Measurements from ENCODE around the gene MORC4. TPM values are rescaled to one million over a fixed set of nuclear protein-coding genes. Genes with fewer than 3 reads are reported as not detected.

Gene MORC4
- total RNA-seq, 1 experiment from 2014 or later = 69.7 TPM

DNA sequence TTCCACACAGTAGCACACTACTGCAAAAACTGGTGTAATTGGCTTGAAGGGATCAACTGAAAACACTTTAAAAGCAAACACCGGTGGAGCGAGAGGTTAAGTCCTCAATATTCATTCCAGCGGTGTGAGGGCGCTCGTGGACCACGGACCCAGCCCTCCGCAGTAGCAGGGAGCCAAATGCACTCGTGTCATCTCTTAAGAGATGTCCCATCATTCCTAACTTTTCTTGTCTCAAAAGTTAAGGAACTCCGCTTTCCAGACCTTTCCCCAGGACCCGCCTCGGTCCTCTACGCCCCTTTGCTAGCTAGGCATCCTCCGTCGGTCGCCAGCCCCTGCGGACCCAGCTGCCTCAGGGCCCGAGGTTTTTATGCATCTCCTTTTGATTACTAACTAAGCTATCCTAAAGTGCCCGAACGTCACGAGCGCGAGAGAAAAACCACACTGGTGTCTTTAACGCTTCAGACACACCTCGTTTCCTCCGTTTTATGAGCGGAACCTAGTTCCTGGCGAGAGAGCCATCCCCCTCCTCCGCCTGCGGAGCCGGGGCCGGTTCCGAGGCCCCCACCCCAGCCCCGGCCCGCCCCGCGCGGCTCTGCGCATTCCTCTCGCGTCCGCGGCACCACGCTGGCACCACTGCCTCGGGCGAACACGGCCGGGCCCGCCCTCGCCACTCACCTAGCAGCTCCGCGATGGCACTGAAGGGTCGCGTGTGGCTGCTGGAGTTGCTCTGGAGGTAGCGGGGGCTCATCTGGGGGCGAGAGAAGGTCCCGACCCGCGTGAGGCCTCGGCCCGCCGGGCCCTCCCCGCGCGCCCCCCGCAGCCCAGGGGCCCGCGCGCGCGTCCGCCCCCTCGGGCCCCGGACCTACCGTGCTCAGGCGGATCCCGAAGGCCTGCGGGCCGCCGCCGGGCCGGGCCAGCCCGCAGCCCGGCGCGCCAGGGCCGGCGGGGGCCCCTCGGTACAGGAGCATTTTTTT is 723 bp downstream of the MORC4 start:
- no TSS peak for BruUV-seq (replicated peaks)
- intact Hi-C loops (cut with micrococcal nuclease; ENCODE audit: unreplicated experiment) = loop anchor here (1.0 to 10.0 kb wide), 5 partner anchors 26 to 326 kb away; partner anchors contain the start of genes DNAAF6, NUP62CL and RBM41
- POLR2A ChIA-PET = interaction anchor here (1.0 kb wide), 1 partner anchor 67 kb away, joined by 4 read pairs; no protein-coding TSS in a partner anchor
- H3K27me3 ChIP-seq (replicated peaks; ENCODE audit: control insufficient read depth, insufficient read depth, low read length) = no peaks in the 10 kb centered on the region
- no peaks in the 10 kb centered on the region for H3K27me3 Mint-ChIP-seq (ENCODE audit: insufficient read depth, unreplicated experiment)
- H3K9me3 Mint-ChIP-seq (ENCODE audit: unreplicated experiment) = no peaks in the 10 kb centered on the region
- TF ChIP-seq, protein P1, sequence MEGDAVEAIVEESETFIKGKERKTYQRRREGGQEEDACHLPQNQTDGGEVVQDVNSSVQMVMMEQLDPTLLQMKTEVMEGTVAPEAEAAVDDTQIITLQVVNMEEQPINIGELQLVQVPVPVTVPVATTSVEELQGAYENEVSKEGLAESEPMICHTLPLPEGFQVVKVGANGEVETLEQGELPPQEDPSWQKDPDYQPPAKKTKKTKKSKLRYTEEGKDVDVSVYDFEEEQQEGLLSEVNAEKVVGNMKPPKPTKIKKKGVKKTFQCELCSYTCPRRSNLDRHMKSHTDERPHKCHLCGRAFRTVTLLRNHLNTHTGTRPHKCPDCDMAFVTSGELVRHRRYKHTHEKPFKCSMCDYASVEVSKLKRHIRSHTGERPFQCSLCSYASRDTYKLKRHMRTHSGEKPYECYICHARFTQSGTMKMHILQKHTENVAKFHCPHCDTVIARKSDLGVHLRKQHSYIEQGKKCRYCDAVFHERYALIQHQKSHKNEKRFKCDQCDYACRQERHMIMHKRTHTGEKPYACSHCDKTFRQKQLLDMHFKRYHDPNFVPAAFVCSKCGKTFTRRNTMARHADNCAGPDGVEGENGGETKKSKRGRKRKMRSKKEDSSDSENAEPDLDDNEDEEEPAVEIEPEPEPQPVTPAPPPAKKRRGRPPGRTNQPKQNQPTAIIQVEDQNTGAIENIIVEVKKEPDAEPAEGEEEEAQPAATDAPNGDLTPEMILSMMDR (IDR thresholded peaks at IDR 0.05; ENCODE audit: insufficient read depth in 1 of 2, low read depth in 1 of 2, low read length in 1 of 2, severe bottlenecking in 1 of 2, unreplicated experiment in 1 of 2) = peak in 1 of 2 experiments; percentile 58
- H3K4me1 ChIP-seq = peaks cover 12% of the 10 kb centered on the region; the same call in 1 of the 2 replicates
- H3K36me3 ChIP-seq (ENCODE audit: control insufficient read depth, insufficient read depth, low read length) = no peaks in the 10 kb centered on the region
- CTCF ChIA-PET = interaction anchor here (0.6 to 1.0 kb wide), 4 partner anchors 20 to 629 kb away, joined by 3 to 7 read pairs (median 4); partner anchors contain the start of gene PRPS1
- no peak overlapping the region for H3K27ac Mint-ChIP-seq (ENCODE audit: unreplicated experiment)
- peak; percentile 60 to 65 for DNase-seq
- peaks cover 22% of the 10 kb centered on the region for H3K36me3 Mint-ChIP-seq (ENCODE audit: insufficient read depth, unreplicated experiment)
- peak overlapping the region; percentile 91 for H3K4me3 Mint-ChIP-seq (ENCODE audit: unreplicated experiment)
- H3K4me1 Mint-ChIP-seq (ENCODE audit: low read depth, unreplicated experiment) = peaks cover 26% of the 10 kb centered on the region
- peak overlapping the region; percentile 51 for H3K4me3 ChIP-seq (ENCODE audit: low read depth, low read length)
- no peaks in the 10 kb centered on the region for H3K9me3 ChIP-seq

DNA sequence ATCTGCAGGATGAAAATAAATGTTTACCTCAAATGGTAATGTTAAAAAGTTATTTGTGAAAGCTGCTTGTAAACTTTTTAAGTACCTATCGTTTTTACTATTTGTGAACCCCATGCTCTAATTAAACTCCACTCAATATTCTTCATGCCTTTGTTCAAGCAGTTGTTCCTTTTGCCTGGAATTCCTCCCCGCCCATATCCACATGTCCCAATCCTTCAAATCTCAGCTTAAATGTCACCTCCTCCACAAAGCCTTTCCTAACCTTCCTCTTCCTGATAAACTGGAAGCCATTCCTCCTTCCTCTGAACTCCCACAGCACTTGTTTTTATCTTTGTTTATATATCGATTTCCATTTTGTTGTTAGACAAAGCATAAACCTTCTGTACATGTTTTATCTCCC is 2.4 kb downstream of the MORC4 start:
- no peaks in the 10 kb centered on the region for H3K36me3 ChIP-seq (ENCODE audit: control insufficient read depth, insufficient read depth, low read length)
- Mint-ChIP-seq H3K4me3 (ENCODE audit: unreplicated experiment) (no peak overlapping the region), H3K36me3 (ENCODE audit: insufficient read depth, unreplicated experiment) (peaks cover 30% of the 10 kb centered on the region), H3K9me3 (ENCODE audit: unreplicated experiment) (no peaks in the 10 kb centered on the region), H3K4me1 (ENCODE audit: low read depth, unreplicated experiment) (peaks cover 26% of the 10 kb centered on the region), H3K27me3 (ENCODE audit: insufficient read depth, unreplicated experiment) (no peaks in the 10 kb centered on the region), H3K27ac (ENCODE audit: unreplicated experiment) (no peak overlapping the region)
- H3K9me3 ChIP-seq = no peaks in the 10 kb centered on the region
- TF ChIP-seq, protein P1 (IDR thresholded peaks at IDR 0.05; ENCODE audit: insufficient read depth in 1 of 2, low read depth in 1 of 2, low read length in 1 of 2, severe bottlenecking in 1 of 2, unreplicated experiment in 1 of 2) = no peak
- no peaks in the 10 kb centered on the region for H3K27me3 ChIP-seq (replicated peaks; ENCODE audit: control insufficient read depth, insufficient read depth, low read length)
- ChIA-PET CTCF (no interaction called here), POLR2A (no interaction called here)
- intact Hi-C loops (cut with micrococcal nuclease; ENCODE audit: unreplicated experiment) = loop anchor here (5.0 to 10.0 kb wide), 2 partner anchors 120 to 207 kb away; partner anchors contain the start of genes DNAAF6, NUP62CL and RBM41
- peaks cover 12% of the 10 kb centered on the region; the same call in 1 of the 2 replicates for H3K4me1 ChIP-seq
- BruUV-seq (replicated peaks) = no TSS peak
- no peak overlapping the region for H3K4me3 ChIP-seq (ENCODE audit: low read depth, low read length)
- DNase-seq = no peak

DNA sequence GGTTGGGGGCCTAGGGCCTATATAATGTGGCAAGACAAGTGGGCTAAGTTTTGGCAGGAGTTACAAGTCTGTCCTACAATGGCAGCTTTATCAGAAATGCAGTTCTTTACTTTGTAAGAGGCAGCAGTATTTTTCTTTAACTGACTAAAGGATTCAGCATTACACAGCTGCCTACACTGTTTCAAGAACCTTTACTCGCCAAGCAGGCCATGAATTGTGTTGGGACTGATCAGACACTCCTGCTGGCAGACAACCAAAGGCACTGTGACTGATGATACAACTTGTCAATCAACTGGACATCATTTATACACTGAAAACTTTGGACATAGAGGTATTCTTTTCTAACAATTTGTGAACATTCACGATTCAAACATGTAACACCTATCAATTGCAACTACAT is 4.3 kb downstream of the MORC4 start:
- Mint-ChIP-seq H3K27me3 (ENCODE audit: insufficient read depth, unreplicated experiment) (no peaks in the 10 kb centered on the region), H3K4me1 (ENCODE audit: low read depth, unreplicated experiment) (peaks cover 26% of the 10 kb centered on the region), H3K4me3 (ENCODE audit: unreplicated experiment) (no peak overlapping the region), H3K9me3 (ENCODE audit: unreplicated experiment) (no peaks in the 10 kb centered on the region), H3K36me3 (ENCODE audit: insufficient read depth, unreplicated experiment) (peaks cover 40% of the 10 kb centered on the region), H3K27ac (ENCODE audit: unreplicated experiment) (no peak overlapping the region)
- Histone ChIP-seq H3K4me1 (peaks cover 6% of the 10 kb centered on the region; the same call in 1 of the 2 replicates), H3K36me3 (ENCODE audit: control insufficient read depth, insufficient read depth, low read length) (no peaks in the 10 kb centered on the region), H3K9me3 (no peaks in the 10 kb centered on the region), H3K4me3 (ENCODE audit: low read depth, low read length) (no peak overlapping the region), H3K27me3 (replicated peaks; ENCODE audit: control insufficient read depth, insufficient read depth, low read length) (no peaks in the 10 kb centered on the region)
- ChIA-PET POLR2A (no interaction called here), CTCF (interaction anchor here (0.7 kb wide), 1 partner anchor 92 kb away, joined by 4 read pairs; no protein-coding TSS in a partner anchor)
- TF ChIP-seq, protein P1 (IDR thresholded peaks at IDR 0.05; ENCODE audit: insufficient read depth in 1 of 2, low read depth in 1 of 2, low read length in 1 of 2, severe bottlenecking in 1 of 2, unreplicated experiment in 1 of 2) = no peak
- no peak for DNase-seq
- intact Hi-C loops (cut with micrococcal nuclease; ENCODE audit: unreplicated experiment) = loop anchor here (5.0 to 10.0 kb wide), 2 partner anchors 122 to 209 kb away; partner anchors contain the start of genes DNAAF6, NUP62CL and RBM41
- no TSS peak for BruUV-seq (replicated peaks)
